ENCODE measurements around the gene ATP2B1.

The ATP2B1 gene

DNA sequence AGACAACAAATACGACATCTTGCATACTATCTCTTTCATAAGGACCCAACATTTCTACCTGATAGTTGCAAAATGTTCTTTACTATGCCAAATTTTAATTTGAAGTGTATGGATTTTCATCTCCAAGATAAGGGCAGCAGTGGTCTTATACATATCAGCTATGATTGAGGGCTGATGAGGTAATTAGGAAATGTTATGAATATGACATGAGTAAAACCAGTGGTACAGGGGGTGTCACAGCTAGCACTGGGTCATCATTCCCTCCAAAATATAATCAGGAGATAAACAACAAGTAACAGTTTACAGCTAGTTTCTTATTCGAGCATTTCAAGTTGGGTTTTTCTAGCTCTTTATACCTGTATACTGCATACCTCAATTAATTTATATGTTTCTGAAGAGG, 35.0 kb downstream of the ATP2B1 start:
- Histone ChIP-seq H3K14ac (ENCODE audit: low read length) (no peak overlapping the region), H3K23ac (ENCODE audit: low read length) (no peak overlapping the region), H3K27me3 (ENCODE audit: insufficient read depth, low read length) (no peaks in the 10 kb centered on the region), H4K91ac (ENCODE audit: low read depth, low read length) (no peak overlapping the region), H3K4me1 (ENCODE audit: control insufficient read depth in 1 of 2, insufficient read depth in 2 of 2, low read length in 2 of 2) (peaks cover 5 to 12% of the 10 kb centered on the region in 2 experiments), H3K4ac (ENCODE audit: low read depth, low read length) (peak overlapping the region; percentile 69), H3K9ac (ENCODE audit: low read length) (no peak overlapping the region), H2BK5ac (ENCODE audit: low read depth, low read length, poor library complexity) (no peak overlapping the region), H2AFZ (ENCODE audit: insufficient read depth, low read length, poor library complexity) (no peak overlapping the region), H3K27ac (ENCODE audit: low read depth, low read length) (no peak overlapping the region), H4K12ac (ENCODE audit: low read depth, low read length) (no peak overlapping the region), H4K8ac (ENCODE audit: low read depth, low read length) (no peak overlapping the region), H3K4me2 (ENCODE audit: low read length) (no peak overlapping the region), H3K36me3 (ENCODE audit: control insufficient read depth in 1 of 2, insufficient read depth in 2 of 2, low read length in 2 of 2) (no peaks in the 10 kb centered on the region), H3K79me2 (ENCODE audit: control insufficient read depth, insufficient read depth, low read length, poor library complexity) (peaks cover 14% of the 10 kb centered on the region), H3K9me3 (ENCODE audit: insufficient read depth, low read depth, low read length) (no peaks in the 10 kb centered on the region), H3K18ac (ENCODE audit: low read length) (no peak overlapping the region), H2BK120ac (ENCODE audit: insufficient read depth, low read length, poor library complexity) (no peak overlapping the region), H2AK5ac (ENCODE audit: low read length) (no peak overlapping the region), H3K79me1 (ENCODE audit: low read length) (no peaks in the 10 kb centered on the region), H2BK12ac (ENCODE audit: low read length) (no peak overlapping the region), H3K4me3 (ENCODE audit: low read depth, low read length) (no peak overlapping the region)
- DNase-seq: no peak
- no CpG with 5 or more reads among the region's 2 CpGs for WGBS (ENCODE audit: extremely low coverage, insufficient coverage, insufficient read length)

DNA sequence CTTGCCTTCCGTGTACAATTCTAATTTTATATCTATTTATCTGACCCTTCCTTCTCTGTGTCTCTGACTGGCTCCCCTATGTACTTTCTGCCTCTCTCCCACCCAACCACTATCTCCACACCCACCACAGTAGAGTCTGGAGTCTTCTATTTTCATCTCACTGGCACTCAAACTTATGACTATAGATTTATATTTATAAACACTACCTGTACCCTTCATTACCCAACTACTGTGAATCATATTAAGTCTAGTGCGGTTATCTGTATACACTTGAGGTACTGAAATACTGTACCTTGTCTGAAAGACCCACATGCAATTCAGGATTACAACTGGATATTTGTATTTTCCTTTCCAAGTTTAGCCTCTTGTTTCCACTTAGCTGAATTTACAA, 36.1 kb downstream of the ATP2B1 start:
- peaks cover 15% of the 10 kb centered on the region for H3K79me2 ChIP-seq (ENCODE audit: control insufficient read depth, insufficient read depth, low read length, poor library complexity)
- peak overlapping the region; percentile 97 for H3K4ac ChIP-seq (ENCODE audit: low read depth, low read length)
- H3K4me1 ChIP-seq (ENCODE audit: control insufficient read depth in 1 of 2, insufficient read depth in 2 of 2, low read length in 2 of 2): peaks cover 5 to 12% of the 10 kb centered on the region in 2 experiments
- no peak overlapping the region for H3K4me2 ChIP-seq (ENCODE audit: low read length)
- no peaks in the 10 kb centered on the region for H3K27me3 ChIP-seq (ENCODE audit: insufficient read depth, low read length)
- no peak overlapping the region for H2BK120ac ChIP-seq (ENCODE audit: insufficient read depth, low read length, poor library complexity)
- no peak overlapping the region for H3K23ac ChIP-seq (ENCODE audit: low read length)
- DNase-seq: no peak
- H3K14ac ChIP-seq (ENCODE audit: low read length): no peak overlapping the region
- H3K79me1 ChIP-seq (ENCODE audit: low read length): no peaks in the 10 kb centered on the region
- no peak overlapping the region for H2AFZ ChIP-seq (ENCODE audit: insufficient read depth, low read length, poor library complexity)
- H3K36me3 ChIP-seq (ENCODE audit: control insufficient read depth in 1 of 2, insufficient read depth in 2 of 2, low read length in 2 of 2): no peaks in the 10 kb centered on the region
- H3K4me3 ChIP-seq (ENCODE audit: low read depth, low read length): no peak overlapping the region
- H2BK5ac ChIP-seq (ENCODE audit: low read depth, low read length, poor library complexity): no peak overlapping the region
- no peak overlapping the region for H3K9ac ChIP-seq (ENCODE audit: low read length)
- no peak overlapping the region for H4K8ac ChIP-seq (ENCODE audit: low read depth, low read length)
- no peak overlapping the region for H3K27ac ChIP-seq (ENCODE audit: low read depth, low read length)
- no CpG with 5 or more reads among the region's 2 CpGs for WGBS (ENCODE audit: extremely low coverage, insufficient coverage, insufficient read length)
- H2AK5ac ChIP-seq (ENCODE audit: low read length): no peak overlapping the region
- no peaks in the 10 kb centered on the region for H3K9me3 ChIP-seq (ENCODE audit: insufficient read depth, low read depth, low read length)
- no peak overlapping the region for H4K12ac ChIP-seq (ENCODE audit: low read depth, low read length)
- no peak overlapping the region for H3K18ac ChIP-seq (ENCODE audit: low read length)
- H4K91ac ChIP-seq (ENCODE audit: low read depth, low read length): no peak overlapping the region
- no peak overlapping the region for H2BK12ac ChIP-seq (ENCODE audit: low read length)

DNA sequence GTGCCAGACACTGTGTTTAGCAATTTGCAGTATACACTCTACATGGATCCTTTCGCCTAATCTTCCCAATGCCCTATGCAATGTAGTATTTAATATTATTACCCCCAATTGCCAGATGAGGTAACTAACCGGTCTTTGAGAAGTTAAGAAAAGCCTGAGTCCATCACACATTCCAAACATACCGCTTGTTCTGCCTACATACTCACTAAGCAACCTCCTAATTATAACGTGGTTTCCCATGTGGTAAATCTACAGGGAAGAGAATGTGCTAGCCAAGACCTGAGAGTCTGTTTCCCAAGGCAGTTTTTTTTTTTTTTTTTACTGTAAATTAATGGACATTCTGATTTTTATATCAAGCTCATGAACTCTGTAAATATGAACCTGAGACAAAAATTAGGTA, 37.2 kb downstream of the ATP2B1 start:
- H2AK5ac ChIP-seq (ENCODE audit: low read length): no peak overlapping the region
- H3K4me1 ChIP-seq (ENCODE audit: control insufficient read depth in 1 of 2, insufficient read depth in 2 of 2, low read length in 2 of 2): peaks cover 5 to 12% of the 10 kb centered on the region in 2 experiments
- no peak overlapping the region for H2BK5ac ChIP-seq (ENCODE audit: low read depth, low read length, poor library complexity)
- H3K27ac ChIP-seq (ENCODE audit: low read depth, low read length): no peak overlapping the region
- no peak overlapping the region for H2BK12ac ChIP-seq (ENCODE audit: low read length)
- no peak overlapping the region for H3K14ac ChIP-seq (ENCODE audit: low read length)
- H3K18ac ChIP-seq (ENCODE audit: low read length): no peak overlapping the region
- H4K12ac ChIP-seq (ENCODE audit: low read depth, low read length): no peak overlapping the region
- no peaks in the 10 kb centered on the region for H3K36me3 ChIP-seq (ENCODE audit: control insufficient read depth in 1 of 2, insufficient read depth in 2 of 2, low read length in 2 of 2)
- H3K4me3 ChIP-seq (ENCODE audit: low read depth, low read length): no peak overlapping the region
- H3K9me3 ChIP-seq (ENCODE audit: insufficient read depth, low read depth, low read length): no peaks in the 10 kb centered on the region
- H3K23ac ChIP-seq (ENCODE audit: low read length): no peak overlapping the region
- H3K79me2 ChIP-seq (ENCODE audit: control insufficient read depth, insufficient read depth, low read length, poor library complexity): peaks cover 13% of the 10 kb centered on the region
- WGBS (ENCODE audit: extremely low coverage, insufficient coverage, insufficient read length): no CpG with 5 or more reads among the region's 4 CpGs
- H2AFZ ChIP-seq (ENCODE audit: insufficient read depth, low read length, poor library complexity): no peak overlapping the region
- no peak overlapping the region for H2BK120ac ChIP-seq (ENCODE audit: insufficient read depth, low read length, poor library complexity)
- no peaks in the 10 kb centered on the region for H3K79me1 ChIP-seq (ENCODE audit: low read length)
- peak overlapping the region; percentile 46 for H3K4ac ChIP-seq (ENCODE audit: low read depth, low read length)
- H4K91ac ChIP-seq (ENCODE audit: low read depth, low read length): no peak overlapping the region
- H3K9ac ChIP-seq (ENCODE audit: low read length): no peak overlapping the region
- H3K27me3 ChIP-seq (ENCODE audit: insufficient read depth, low read length): no peaks in the 10 kb centered on the region
- H3K4me2 ChIP-seq (ENCODE audit: low read length): no peak overlapping the region
- peak in 1 of 2 donors; percentile 22 for DNase-seq
- no peak overlapping the region for H4K8ac ChIP-seq (ENCODE audit: low read depth, low read length)

DNA sequence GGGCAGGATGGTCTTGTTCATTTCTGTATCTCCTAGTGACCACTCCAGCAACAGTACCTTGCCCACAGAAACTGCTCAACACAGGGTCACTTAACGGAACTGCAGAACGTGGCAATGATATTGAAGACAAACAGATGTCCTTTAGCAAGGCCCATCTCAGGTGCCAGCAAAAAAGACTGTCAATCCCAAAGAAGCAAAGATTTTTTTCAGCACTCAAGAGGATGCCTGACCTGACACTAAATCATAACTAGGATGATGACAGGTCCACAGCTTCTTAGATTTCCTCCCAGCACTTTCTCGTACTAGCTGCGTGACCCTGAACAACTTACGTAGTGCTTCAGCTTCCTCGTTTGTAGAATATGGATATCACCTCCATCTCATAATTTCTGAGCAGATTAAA, 39.4 kb downstream of the ATP2B1 start:
- no peak for DNase-seq
- H3K14ac ChIP-seq (ENCODE audit: low read length): no peak overlapping the region
- peak overlapping the region; percentile 88 for H3K4ac ChIP-seq (ENCODE audit: low read depth, low read length)
- no peaks in the 10 kb centered on the region for H3K79me1 ChIP-seq (ENCODE audit: low read length)
- H4K91ac ChIP-seq (ENCODE audit: low read depth, low read length): no peak overlapping the region
- no peak overlapping the region for H2BK5ac ChIP-seq (ENCODE audit: low read depth, low read length, poor library complexity)
- H3K36me3 ChIP-seq (ENCODE audit: control insufficient read depth in 1 of 2, insufficient read depth in 2 of 2, low read length in 2 of 2): no peaks in the 10 kb centered on the region
- H3K23ac ChIP-seq (ENCODE audit: low read length): no peak overlapping the region
- H3K9ac ChIP-seq (ENCODE audit: low read length): no peak overlapping the region
- H3K27ac ChIP-seq (ENCODE audit: low read depth, low read length): no peak overlapping the region
- no peak overlapping the region for H4K8ac ChIP-seq (ENCODE audit: low read depth, low read length)
- H3K4me2 ChIP-seq (ENCODE audit: low read length): no peak overlapping the region
- H2BK12ac ChIP-seq (ENCODE audit: low read length): no peak overlapping the region
- no peak overlapping the region for H2AK5ac ChIP-seq (ENCODE audit: low read length)
- H3K9me3 ChIP-seq (ENCODE audit: insufficient read depth, low read depth, low read length): no peaks in the 10 kb centered on the region
- peaks cover 5 to 12% of the 10 kb centered on the region in 2 experiments for H3K4me1 ChIP-seq (ENCODE audit: control insufficient read depth in 1 of 2, insufficient read depth in 2 of 2, low read length in 2 of 2)
- WGBS (ENCODE audit: extremely low coverage, insufficient coverage, insufficient read length): no CpG with 5 or more reads among the region's 6 CpGs
- H2AFZ ChIP-seq (ENCODE audit: insufficient read depth, low read length, poor library complexity): no peak overlapping the region
- H2BK120ac ChIP-seq (ENCODE audit: insufficient read depth, low read length, poor library complexity): no peak overlapping the region
- no peak overlapping the region for H4K12ac ChIP-seq (ENCODE audit: low read depth, low read length)
- peaks cover 10% of the 10 kb centered on the region for H3K79me2 ChIP-seq (ENCODE audit: control insufficient read depth, insufficient read depth, low read length, poor library complexity)
- H3K18ac ChIP-seq (ENCODE audit: low read length): no peak overlapping the region
- H3K27me3 ChIP-seq (ENCODE audit: insufficient read depth, low read length): no peaks in the 10 kb centered on the region
- H3K4me3 ChIP-seq (ENCODE audit: low read depth, low read length): no peak overlapping the region

All from trophoblast cell (in vitro differentiated cells and primary cell).